Kidney (tissue), 14 donors: ENCODE results near the gene MSRB1. TPM values are rescaled to one million over a fixed set of nuclear protein-coding genes. Genes with fewer than 3 reads are reported as not detected.
A peak's percentile ranks its signal among the peaks of the same experiment; 100 is the strongest.

Experiments used
- DNase-seq, 5 donors: peaks; one replicate each; pipeline ENCODE4 v3.0.0-alpha.2; 2013 to 2020
- FAIRE-seq: peaks from 2 replicates; lab custom pipeline; 2012; peaks lifted over from hg19 to GRCh38; lab: Jason Lieb, UNC
- H3K27ac ChIP-seq, 2 donors: one replicate each; pipeline ENCODE4 v1.7.0; 2013; ENCODE audit warnings: low read depth in 2 of 2, low read length in 2 of 2, inconsistent platforms in 1 of 2
- H3K27me3 ChIP-seq: one replicate; pipeline ENCODE4 v1.7.1; 2013; ENCODE audit warnings: low read length, inconsistent platforms; ENCODE audit not compliant: control insufficient read depth, insufficient read depth
- H3K36me3 ChIP-seq, 3 donors: one replicate each; pipeline versions ENCODE4 v1.7.0 to v1.7.1; 2013; ENCODE audit warnings: low read length in 3 of 3, control low read depth in 1 of 3, inconsistent platforms in 1 of 3; ENCODE audit not compliant: insufficient read depth in 3 of 3, control insufficient read depth in 2 of 3
- H3K4me1 ChIP-seq, 3 donors: one replicate each; pipeline versions ENCODE4 v1.7.0 to v1.7.1; 2013; ENCODE audit warnings: low read length in 3 of 3, inconsistent platforms in 1 of 3, low read depth in 1 of 3; ENCODE audit not compliant: control insufficient read depth in 2 of 3, insufficient read depth in 2 of 3
- H3K4me3 ChIP-seq, 3 donors: one replicate each; pipeline versions ENCODE4 v1.7.0 to v1.8.1; 2013; ENCODE audit warnings: low read length in 3 of 3, control low read depth in 1 of 3, inconsistent platforms in 1 of 3
- H3K9ac ChIP-seq, 3 donors: one replicate each; pipeline versions ENCODE4 v1.7.0 to v1.7.1; 2013; ENCODE audit warnings: low read length in 3 of 3, control low read depth in 1 of 3, inconsistent platforms in 1 of 3
- H3K9me3 ChIP-seq, 3 donors: one replicate each; pipeline versions ENCODE4 v1.7.0 to v1.7.1; 2013; ENCODE audit warnings: low read length in 3 of 3, control low read depth in 1 of 3, inconsistent platforms in 1 of 3; ENCODE audit not compliant: control insufficient read depth in 2 of 3, insufficient read depth in 1 of 3
- intact Hi-C: fragments of 100-400 bp; cut with DNase I; formaldehyde crosslinking; loops from one replicate; pipeline ENCODE4 v1.11.1; 2022
- polyA plus RNA-seq: library from polyadenylated mRNA; stranded (reverse); fragments of 350-450 nt; fragmentation: Illumina TruSeq; extraction: RNeasy Lipid Tissue Mini Kit (QIAGEN cat#74804); gene quantifications from one replicate; pipeline ENCODE4 v1.2.3, GENCODE V29; 2014; ENCODE audit warnings: low read depth, low replicate concordance; ENCODE audit not compliant: insufficient read depth
- total RNA-seq: library from RNA; stranded (reverse); fragmentation: NEBNext Ultra II Directional; extraction: Animal tissue kit (Norgen Biotek cat#: 25700); gene quantifications from one replicate; pipeline ENCODE4 v1.2.1, GENCODE V29; 2021
- TF ChIP-seq, protein P1 (sequence below): IDR thresholded peaks from 3 replicates; pipeline ENCODE4 v1.5.1; 2012; ENCODE audit warnings: mild to moderate bottlenecking, moderate library complexity, borderline replicate concordance; ENCODE audit not compliant: insufficient read depth; ENCODE audit errors: extremely low read depth
- donor health status: control.
- donor health status: control.
- donor health status: control.
- donor health status: control.
- donor health status: control.
- donor health status: DM: yes; HTN: yes; CAD: no.
- donor health status: Normal renal cell carcinoma (clear cell type).

The MSRB1 gene
- total and polyA plus RNA-seq, 2 donors from 2014 or later, result 32.0 to 189 TPM

DNA sequence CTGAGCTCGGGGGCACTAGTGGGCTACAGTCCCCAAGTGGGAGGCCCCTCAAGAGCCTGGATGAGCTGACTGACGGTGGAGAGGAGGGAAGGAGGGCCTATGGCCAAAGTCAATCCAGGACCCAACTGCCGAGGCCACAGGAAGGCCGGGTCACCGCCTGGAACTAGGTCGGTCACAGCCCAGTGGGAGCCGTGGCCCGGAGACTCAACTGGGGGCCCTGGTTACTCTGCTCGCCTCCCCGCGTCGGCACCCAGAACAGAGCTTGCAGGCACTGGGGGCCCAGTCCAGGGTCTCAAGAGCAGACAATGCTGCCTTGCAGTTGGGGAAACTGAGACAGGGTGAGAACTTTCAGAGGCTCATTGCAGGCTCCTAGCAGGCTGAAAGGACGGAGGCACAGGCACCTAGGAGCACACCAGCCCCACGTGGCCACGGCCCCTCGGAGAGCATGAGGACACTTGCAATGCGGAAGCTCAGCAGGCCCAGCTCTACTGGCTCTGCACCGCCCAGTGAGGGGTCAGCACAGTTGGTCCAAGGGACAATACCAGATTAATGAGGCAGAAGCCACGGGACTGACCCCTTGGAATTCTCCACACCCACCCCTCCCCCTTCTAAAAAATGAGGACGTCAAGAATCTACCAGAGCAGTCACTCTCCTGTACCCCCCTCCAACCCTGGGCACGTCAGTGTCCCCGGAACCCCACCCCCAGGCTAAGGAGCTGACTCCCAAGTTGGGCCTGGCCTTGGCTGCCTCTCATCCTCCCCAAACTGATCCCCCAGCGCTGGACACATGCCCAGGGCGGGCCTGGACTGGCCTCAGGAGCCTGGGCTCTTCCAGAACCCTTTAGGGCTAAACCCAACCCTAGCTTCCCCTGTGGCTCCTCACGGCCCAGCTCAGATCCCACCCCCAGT is 27.0 kb downstream of the MSRB1 start:
- DNase-seq, result peak in 1 of 5 donors; percentile 53
- Histone ChIP-seq H3K27me3 (peaks cover 23% of the 10 kb centered on the region), H3K9me3 (no peaks in the 10 kb centered on the region), H3K9ac (no peak overlapping the region), H3K4me3 (no peak overlapping the region), H3K27ac (no peak overlapping the region), H3K36me3 (no peaks in the 10 kb centered on the region), H3K4me1 (no peaks in the 10 kb centered on the region)
- intact Hi-C loops, result no loop called here
- TF ChIP-seq, protein P1, sequence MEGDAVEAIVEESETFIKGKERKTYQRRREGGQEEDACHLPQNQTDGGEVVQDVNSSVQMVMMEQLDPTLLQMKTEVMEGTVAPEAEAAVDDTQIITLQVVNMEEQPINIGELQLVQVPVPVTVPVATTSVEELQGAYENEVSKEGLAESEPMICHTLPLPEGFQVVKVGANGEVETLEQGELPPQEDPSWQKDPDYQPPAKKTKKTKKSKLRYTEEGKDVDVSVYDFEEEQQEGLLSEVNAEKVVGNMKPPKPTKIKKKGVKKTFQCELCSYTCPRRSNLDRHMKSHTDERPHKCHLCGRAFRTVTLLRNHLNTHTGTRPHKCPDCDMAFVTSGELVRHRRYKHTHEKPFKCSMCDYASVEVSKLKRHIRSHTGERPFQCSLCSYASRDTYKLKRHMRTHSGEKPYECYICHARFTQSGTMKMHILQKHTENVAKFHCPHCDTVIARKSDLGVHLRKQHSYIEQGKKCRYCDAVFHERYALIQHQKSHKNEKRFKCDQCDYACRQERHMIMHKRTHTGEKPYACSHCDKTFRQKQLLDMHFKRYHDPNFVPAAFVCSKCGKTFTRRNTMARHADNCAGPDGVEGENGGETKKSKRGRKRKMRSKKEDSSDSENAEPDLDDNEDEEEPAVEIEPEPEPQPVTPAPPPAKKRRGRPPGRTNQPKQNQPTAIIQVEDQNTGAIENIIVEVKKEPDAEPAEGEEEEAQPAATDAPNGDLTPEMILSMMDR, result no peak
- no peak for FAIRE-seq

DNA sequence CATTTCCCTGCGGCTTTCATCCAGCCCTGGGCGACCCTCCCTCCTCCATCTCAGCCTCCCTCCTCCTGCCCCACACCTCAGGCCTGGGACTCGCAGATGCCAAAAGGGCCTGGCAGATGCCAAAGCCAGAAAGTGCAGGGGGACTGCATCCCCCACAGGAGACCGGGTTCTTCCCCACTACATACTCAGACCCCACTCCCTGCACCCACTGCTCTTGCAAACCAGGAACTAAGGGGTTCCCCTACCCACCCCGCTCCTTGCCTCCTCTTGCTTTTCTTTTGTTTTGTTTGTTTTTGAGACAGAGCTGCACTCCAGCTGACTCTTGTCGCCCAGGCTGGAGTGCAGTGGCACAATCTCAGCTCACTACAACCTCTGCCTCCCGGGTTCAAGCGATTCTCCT is 28.0 kb downstream of the MSRB1 start:
- DNase-seq (no peak), FAIRE-seq (no peak)
- TF ChIP-seq, protein P1, result no peak
- Histone ChIP-seq H3K9me3 (no peaks in the 10 kb centered on the region), H3K4me1 (no peaks in the 10 kb centered on the region), H3K9ac (no peak overlapping the region), H3K27ac (no peak overlapping the region), H3K4me3 (no peak overlapping the region), H3K27me3 (peaks cover 14% of the 10 kb centered on the region), H3K36me3 (no peaks in the 10 kb centered on the region)
- intact Hi-C loops, result no loop called here

DNA sequence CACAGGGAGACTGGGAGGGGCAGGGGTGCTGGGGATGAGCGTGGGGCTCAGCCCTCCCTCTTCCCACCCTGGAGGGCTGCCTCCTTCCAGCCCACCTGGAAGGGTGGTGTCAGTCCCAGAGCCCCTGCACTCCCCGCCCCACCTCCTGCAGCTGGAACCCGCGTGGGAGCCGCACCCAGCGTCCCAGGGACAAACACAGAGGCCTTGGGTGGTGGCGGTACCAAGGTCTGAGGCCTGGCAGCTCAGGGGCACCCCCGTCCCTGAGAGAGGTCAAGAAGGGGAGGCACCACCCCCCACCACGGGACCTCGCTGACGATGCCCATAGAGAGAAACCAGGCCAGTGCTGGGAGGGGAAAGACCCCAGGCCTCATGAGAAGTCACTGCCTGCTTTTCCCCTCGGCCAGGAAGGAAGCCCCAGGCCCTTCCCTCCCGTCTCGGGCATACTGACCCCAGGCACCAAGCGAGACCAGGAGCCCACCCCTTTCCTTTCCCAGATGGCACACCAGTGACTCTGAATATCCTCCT is 28.9 kb downstream of the MSRB1 start:
- FAIRE-seq (no peak), DNase-seq (peak in 1 of 5 donors; percentile 49)
- no peaks in the 10 kb centered on the region for H3K4me1 ChIP-seq

More for the DNA sequence above, 28.9 kb downstream of the MSRB1 start:
- Histone ChIP-seq H3K4me3 (no peak overlapping the region), H3K27me3 (peaks cover 9% of the 10 kb centered on the region), H3K9me3 (no peaks in the 10 kb centered on the region), H3K36me3 (no peaks in the 10 kb centered on the region), H3K27ac (no peak overlapping the region), H3K9ac (no peak overlapping the region)
- intact Hi-C loops, result no loop called here
- TF ChIP-seq, protein P1, result no peak
